ENCODE results near the gene PTTG1IP2. TPM values are rescaled to one million over a fixed set of nuclear protein-coding genes. Genes with fewer than 3 reads are reported as not detected.

PTTG1IP2 gene
- polyA plus RNA-seq, 2 of the 4 experiments (the other 2 are of a cell fraction) = not detected

- ATAC-seq = no peak
- FAIRE-seq = no peak
- Histone ChIP-seq H3K4me2 (no peak overlapping the region), H3K4me3 (no peak overlapping the region), H3K27ac (no peak overlapping the region), H3K9me3 (no peaks in the 10 kb centered on the region), H3K4me1 (no peaks in the 10 kb centered on the region)
- POLR2A ChIA-PET = no interaction called here
- WGBS (ENCODE audit: missing lambda C conversion rate) = 17% methylated on average over 7 of the region's 7 CpGs
- TF ChIP-seq NPAS2 (CRISPR knock-in tag; IDR thresholded peaks at IDR 0.05; ENCODE audit: borderline replicate concordance) (no peak), ZNF302 (CRISPR knock-in tag; IDR thresholded peaks at IDR 0.05) (no peak), CTCF (IDR thresholded peaks at IDR 0.05) (no peak), KDM5A (IDR thresholded peaks at IDR 0.05) (no peak), MAX (IDR thresholded peaks at IDR 0.05) (no peak), MYC (IDR thresholded peaks at IDR 0.05; ENCODE audit: borderline replicate concordance, low read length) (no peak), PHF8 (IDR thresholded peaks at IDR 0.05; ENCODE audit: borderline replicate concordance, low read depth) (no peak), HEYL (CRISPR knock-in tag; IDR thresholded peaks at IDR 0.05) (no peak)
- CTCF ChIA-PET = no interaction called here
- no peak for DNase-seq (ENCODE audit: low read depth in 1 of 2, low spot score in 1 of 2)
Measured at GRCh38 chr7:90532231-90532929, 62.9 kb downstream of the PTTG1IP2 start.

- ATAC-seq (no peak), DNase-seq (ENCODE audit: low read depth in 1 of 2, low spot score in 1 of 2) (no peak), FAIRE-seq (no peak)
- TF ChIP-seq ATOH8 (CRISPR knock-in tag; IDR thresholded peaks at IDR 0.05; ENCODE audit: low read depth) (no peak), FOXS1 (CRISPR knock-in tag; IDR thresholded peaks at IDR 0.05) (no peak), MYC (IDR thresholded peaks at IDR 0.05; ENCODE audit: borderline replicate concordance, low read length) (no peak), ZNF302 (CRISPR knock-in tag; IDR thresholded peaks at IDR 0.05) (no peak), SMC3 (IDR thresholded peaks at IDR 0.05) (no peak), EHF (CRISPR knock-in tag; IDR thresholded peaks at IDR 0.05) (no peak), HES2 (IDR thresholded peaks at IDR 0.05) (no peak), HMGXB4 (CRISPR knock-in tag; IDR thresholded peaks at IDR 0.05; ENCODE audit: borderline replicate concordance) (no peak), CHD4 (IDR thresholded peaks at IDR 0.05; ENCODE audit: borderline replicate concordance) (no peak), RFX5 (IDR thresholded peaks at IDR 0.05) (no peak)
- CTCF ChIA-PET = no interaction called here
- 37% methylated on average over 3 of the region's 3 CpGs for WGBS (ENCODE audit: missing lambda C conversion rate)
- Histone ChIP-seq H3K4me3 (no peak overlapping the region), H3K9me3 (no peaks in the 10 kb centered on the region), H3K27ac (no peak overlapping the region), H3K4me1 (no peaks in the 10 kb centered on the region), H3K4me2 (no peak overlapping the region)
- POLR2A ChIA-PET = no interaction called here
Measured at GRCh38 chr7:90536449-90536848, 67.0 kb downstream of the PTTG1IP2 start.

GRCh38 chr7:90538405-90538804 is 69.0 kb downstream of the PTTG1IP2 start:
- DNase-seq (ENCODE audit: low read depth in 1 of 2, low spot score in 1 of 2) = no peak
- POLR2A ChIA-PET = no interaction called here
- WGBS (ENCODE audit: missing lambda C conversion rate) = 5% methylated on average over 2 of the region's 2 CpGs
- no peaks in the 10 kb centered on the region for H3K9me3 ChIP-seq
- no peaks in the 10 kb centered on the region for H3K4me1 ChIP-seq
- no peak overlapping the region for H3K4me2 ChIP-seq
- ATAC-seq = no peak
- CTCF ChIA-PET = no interaction called here
- FAIRE-seq = no peak
- no peak for TF ChIP-seq TP53 (CRISPR knock-in tag; IDR thresholded peaks at IDR 0.05)
- H3K27ac ChIP-seq = no peak overlapping the region
- H3K4me3 ChIP-seq = no peak overlapping the region

All from A549 (cell line).